ENCODE results near the gene MTRF1L. TPM values are rescaled to one million over a fixed set of nuclear protein-coding genes. Genes with fewer than 3 reads are reported as not detected.

Gene MTRF1L, protein sequence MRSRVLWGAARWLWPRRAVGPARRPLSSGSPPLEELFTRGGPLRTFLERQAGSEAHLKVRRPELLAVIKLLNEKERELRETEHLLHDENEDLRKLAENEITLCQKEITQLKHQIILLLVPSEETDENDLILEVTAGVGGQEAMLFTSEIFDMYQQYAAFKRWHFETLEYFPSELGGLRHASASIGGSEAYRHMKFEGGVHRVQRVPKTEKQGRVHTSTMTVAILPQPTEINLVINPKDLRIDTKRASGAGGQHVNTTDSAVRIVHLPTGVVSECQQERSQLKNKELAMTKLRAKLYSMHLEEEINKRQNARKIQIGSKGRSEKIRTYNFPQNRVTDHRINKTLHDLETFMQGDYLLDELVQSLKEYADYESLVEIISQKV
- total RNA-seq: 6.2 TPM

GRCh38 chr6:153002613-153003365 lies at the start of gene MTRF1L:
Gene MTRF1L, minus strand, starts transcription at chr6:153002709. Its CDS starts 24 bp downstream, at chr6:153002685.
- peak; percentile 66 to 96 (median 95) for DNase-seq (ENCODE audit: low read depth in 2 of 3, low spot score in 2 of 3)

- DNase-seq (ENCODE audit: low read depth in 2 of 3, low spot score in 2 of 3): no peak
Measured at GRCh38 chr6:153051801-153052200, 49.3 kb upstream of the MTRF1L start.

GRCh38 chr6:153048631-153049030 lies 46.1 kb upstream of the MTRF1L start:
- no peak for DNase-seq (ENCODE audit: low read depth in 2 of 3, low spot score in 2 of 3)

- no peak for DNase-seq (ENCODE audit: low read depth in 2 of 3, low spot score in 2 of 3)
Measured at GRCh38 chr6:153047386-153047785, 44.9 kb upstream of the MTRF1L start.

DNA sequence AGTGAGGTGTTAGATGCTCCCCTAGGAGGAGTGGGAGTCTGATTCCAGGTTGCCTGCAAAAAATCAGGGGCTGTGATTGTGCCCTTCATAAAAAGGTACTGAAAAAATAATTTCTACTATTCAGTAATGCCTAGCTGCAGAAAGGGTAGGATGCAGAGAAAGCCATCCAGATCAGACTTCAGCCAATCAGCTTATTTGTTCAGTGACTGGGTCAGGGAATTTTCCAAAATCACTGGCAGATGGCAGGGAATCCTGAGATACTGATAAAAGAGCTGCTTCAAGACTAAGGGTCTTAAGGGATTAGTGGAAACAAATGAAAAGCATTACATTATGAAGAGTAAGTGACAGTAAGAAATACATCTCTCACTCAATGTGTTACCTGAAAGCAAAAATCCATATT lies 42.8 kb upstream of the MTRF1L start:
- DNase-seq (ENCODE audit: low read depth in 2 of 3, low spot score in 2 of 3): no peak

- DNase-seq (ENCODE audit: low read depth in 2 of 3, low spot score in 2 of 3): no peak
Measured at GRCh38 chr6:153044295-153044694, 41.8 kb upstream of the MTRF1L start.

- no peak for DNase-seq (ENCODE audit: low read depth in 2 of 3, low spot score in 2 of 3)
Measured at GRCh38 chr6:153043719-153044118, 41.2 kb upstream of the MTRF1L start.

DNA sequence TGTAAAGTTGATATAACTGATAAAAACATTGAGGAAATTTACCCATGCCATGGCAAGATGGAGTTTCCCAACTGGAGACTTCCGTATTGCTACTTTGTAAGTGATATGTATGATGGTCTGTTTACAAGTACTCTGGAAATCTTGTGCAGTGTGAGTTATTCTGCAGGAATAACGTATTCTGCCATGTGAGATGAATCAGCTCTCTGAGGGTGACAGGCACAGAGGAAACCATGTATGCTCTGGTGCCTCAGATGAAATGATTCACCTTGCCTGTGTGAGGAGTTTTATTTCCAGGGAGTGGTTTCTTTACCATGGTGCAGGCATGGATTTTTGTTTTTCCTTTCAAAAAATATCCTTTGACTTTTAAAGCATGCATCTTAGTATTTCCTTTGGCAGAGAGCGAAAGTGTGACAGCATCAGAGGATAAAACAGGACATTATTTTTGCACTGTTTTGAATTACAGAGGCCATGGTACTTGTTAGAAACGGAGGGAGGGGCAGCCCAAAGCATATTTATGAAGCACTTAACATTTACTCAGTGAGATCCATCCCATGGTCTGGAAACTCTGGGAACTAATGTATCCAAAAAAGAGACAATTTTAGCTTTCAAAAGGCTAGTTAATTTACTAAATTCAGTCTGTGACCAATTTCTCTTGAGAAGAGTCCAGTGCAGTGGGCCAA lies 36.0 kb upstream of the MTRF1L start:
- DNase-seq (ENCODE audit: low read depth in 2 of 3, low spot score in 2 of 3): no peak

DNA sequence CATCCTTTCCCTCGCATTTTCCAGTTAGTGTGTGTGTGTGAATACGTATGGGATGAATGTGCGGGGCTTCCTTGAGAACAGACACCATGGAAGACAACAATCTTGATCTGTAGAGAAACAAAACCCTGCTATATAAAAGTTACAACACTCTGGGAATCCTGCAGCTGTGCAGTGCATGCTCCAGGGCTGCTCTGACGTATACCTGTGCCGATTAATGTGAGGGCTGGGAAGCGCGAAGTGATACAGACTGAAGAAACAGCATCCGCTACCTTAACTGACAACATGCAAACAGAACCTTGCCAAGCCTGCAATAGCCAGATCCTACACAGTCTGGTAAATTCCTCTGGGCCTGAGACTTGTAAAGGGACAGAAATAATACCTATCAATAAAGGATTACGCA lies 31.6 kb upstream of the MTRF1L start:
- DNase-seq (ENCODE audit: low read depth in 2 of 3, low spot score in 2 of 3): no peak

- DNase-seq (ENCODE audit: low read depth in 2 of 3, low spot score in 2 of 3): peak in 2 of 3 donors; percentile 33 to 66
Measured at GRCh38 chr6:153032255-153032882, 29.9 kb upstream of the MTRF1L start.

DNA sequence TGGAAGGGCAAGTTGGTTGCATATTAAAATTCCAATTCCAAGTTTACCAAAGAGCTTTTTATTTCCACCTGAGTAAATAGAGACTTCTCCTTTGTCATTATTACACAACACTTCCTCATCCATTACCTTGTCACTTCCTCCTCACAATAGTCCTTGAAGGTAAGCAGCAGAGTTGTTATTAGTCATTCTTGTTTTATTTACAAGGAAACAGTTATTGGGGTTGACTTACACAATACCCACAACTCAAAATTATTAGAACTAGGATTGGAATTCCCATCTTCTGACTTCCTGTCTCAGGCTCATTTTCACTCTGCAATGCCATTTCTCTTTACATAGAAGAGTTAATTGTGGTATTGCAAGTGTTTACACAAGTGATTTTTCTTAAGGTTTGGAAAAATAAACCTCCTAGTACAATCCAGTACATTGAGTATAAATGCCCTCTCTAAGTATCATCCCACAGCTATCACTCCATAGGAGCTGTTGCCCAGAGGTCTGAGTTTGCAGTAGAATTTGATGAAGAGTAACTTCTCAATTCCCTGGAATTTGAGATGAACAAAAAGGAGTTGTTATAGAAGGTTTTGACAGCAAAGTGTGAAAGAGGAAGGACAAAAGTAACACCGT lies 28.9 kb upstream of the MTRF1L start:
- no peak for DNase-seq (ENCODE audit: low read depth in 2 of 3, low spot score in 2 of 3)

GRCh38 chr6:153028963-153029362 lies 26.5 kb upstream of the MTRF1L start:
- DNase-seq (ENCODE audit: low read depth in 2 of 3, low spot score in 2 of 3): no peak

DNA sequence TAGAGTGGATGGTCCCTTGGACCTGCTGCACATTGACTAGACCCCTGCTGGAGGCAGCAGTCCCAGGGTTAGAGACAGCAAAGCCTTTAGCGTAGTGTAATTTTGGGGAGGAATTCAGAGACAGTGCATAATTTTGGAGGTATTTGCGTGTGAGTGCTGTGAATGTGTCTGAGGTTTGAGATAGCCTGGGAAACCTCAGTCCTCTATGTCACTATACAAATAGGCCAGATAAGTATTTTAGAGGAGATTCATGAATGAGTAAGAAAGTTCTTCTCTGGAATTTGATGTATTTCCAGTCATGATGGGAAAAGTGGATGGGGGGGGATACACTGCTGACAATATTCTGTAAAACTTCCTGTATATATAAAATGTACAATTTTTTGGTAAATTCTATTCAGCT lies 25.8 kb upstream of the MTRF1L start:
- no peak for DNase-seq (ENCODE audit: low read depth in 2 of 3, low spot score in 2 of 3)

DNA sequence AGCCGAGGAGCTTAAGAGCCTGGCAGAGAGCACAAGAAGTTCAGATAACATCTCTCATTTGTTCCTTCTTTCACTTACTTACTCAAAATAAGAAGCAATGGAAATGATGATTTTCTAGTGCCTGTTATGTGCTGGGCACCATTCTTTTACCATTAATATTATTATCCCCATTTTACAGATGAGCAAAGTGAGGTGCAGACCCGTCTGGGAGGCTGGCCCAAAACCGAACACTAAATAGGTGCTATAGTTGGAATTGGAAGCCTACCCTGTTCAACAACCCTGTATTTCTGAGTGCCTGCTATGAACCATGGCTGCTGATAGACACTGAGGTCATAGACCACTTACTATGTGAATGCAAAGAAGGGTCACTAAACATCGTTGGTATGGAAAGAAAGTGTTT lies 25.0 kb upstream of the MTRF1L start:
- no peak for DNase-seq (ENCODE audit: low read depth in 2 of 3, low spot score in 2 of 3)

DNA sequence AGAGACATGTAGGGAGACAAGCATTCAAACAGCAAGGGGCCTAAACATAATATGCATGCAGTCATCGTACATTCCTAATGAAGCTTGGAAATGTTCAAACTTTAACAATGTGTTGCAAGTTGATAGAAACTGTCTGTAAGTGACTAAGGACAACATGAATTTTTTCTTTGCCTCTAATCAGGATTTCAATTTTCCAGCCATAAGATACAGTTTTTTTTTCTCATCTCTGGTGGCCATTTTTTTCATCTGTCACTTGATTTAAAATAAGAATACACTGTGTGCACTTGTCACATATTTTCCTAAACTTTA lies 22.2 kb upstream of the MTRF1L start:
- DNase-seq (ENCODE audit: low read depth in 2 of 3, low spot score in 2 of 3): no peak

GRCh38 chr6:153023977-153024708 lies 21.6 kb upstream of the MTRF1L start:
- peak; percentile 22 to 76 (median 59) for DNase-seq (ENCODE audit: low read depth in 2 of 3, low spot score in 2 of 3)

GRCh38 chr6:153018355-153018754 lies 15.8 kb upstream of the MTRF1L start:
- no peak for DNase-seq (ENCODE audit: low read depth in 2 of 3, low spot score in 2 of 3)

- no peak for DNase-seq (ENCODE audit: low read depth in 2 of 3, low spot score in 2 of 3)
Measured at GRCh38 chr6:153016846-153017245, 14.3 kb upstream of the MTRF1L start.

DNA sequence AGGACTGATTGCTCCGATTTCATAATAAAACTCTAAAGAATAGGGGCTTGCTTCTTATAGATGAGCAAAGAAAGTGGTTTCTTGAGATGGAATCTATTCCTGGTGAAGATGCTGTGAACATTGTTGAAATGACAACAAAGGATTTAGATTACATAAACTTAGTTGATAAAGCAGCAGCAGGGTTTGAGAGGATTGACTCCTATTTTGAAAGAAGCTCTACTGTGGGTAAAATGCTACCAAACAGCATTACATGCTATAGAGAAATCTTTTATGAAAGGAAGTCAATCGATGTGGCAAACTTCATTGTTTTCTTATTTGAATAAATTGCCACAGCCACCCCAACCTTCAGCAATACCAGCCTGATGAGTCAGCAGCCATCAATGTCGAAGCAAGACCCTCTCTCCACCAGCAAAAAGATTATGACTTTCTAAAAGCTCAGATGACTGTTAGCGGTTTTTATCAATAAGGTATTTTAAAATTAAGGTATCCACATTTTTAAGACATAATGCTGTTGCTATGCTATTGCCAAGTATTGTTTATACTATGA lies 12.7 kb upstream of the MTRF1L start:
- DNase-seq (ENCODE audit: low read depth in 2 of 3, low spot score in 2 of 3): no peak

- DNase-seq (ENCODE audit: low read depth in 2 of 3, low spot score in 2 of 3): peak in 1 of 3 donors; percentile 20
Measured at GRCh38 chr6:153013438-153013837, 10.9 kb upstream of the MTRF1L start.
